Heart left ventricle (tissue), 16 donors: ENCODE data around the gene ARFIP1. TPM values are rescaled to one million over a fixed set of nuclear protein-coding genes. Genes with fewer than 3 reads are reported as not detected.
A peak's percentile ranks its signal among the peaks of the same experiment; 100 is the strongest.
"Not testable (repeated sequence)": the region's sequence is repeated elsewhere in the genome, so short reads cannot be mapped to it uniquely, and the experiment has no call there.

ENCODE experiments used
- ATAC-seq, 4 donors: fragments of 200-7000 bp; cut with Tn5 transposase; one replicate each; pipeline ENCODE4 v1.9.1; 2020 to 2022; ENCODE audit warnings: moderate library complexity in 4 of 4, mild to moderate bottlenecking in 3 of 4, moderate number of reproducible peaks in 1 of 4
- DNase-seq, 5 donors: peaks; one replicate each; pipeline ENCODE4 v3.0.0-alpha.2; 2020
- H3K27ac ChIP-seq, 12 donors: fragments of 200-600 bp; sonication (generic) in 4 of 12; one replicate each; pipeline versions ENCODE4 v1.5.0 to v1.8.0; 2016 to 2022; ENCODE audit warnings: mild to moderate bottlenecking in 2 of 12
- H3K27me3 ChIP-seq, 9 donors: fragments of 200-600 bp; sonication (generic) in 2 of 9; one replicate each; pipeline versions ENCODE4 v1.5.1 to v1.8.0; 2016 to 2022; ENCODE audit warnings: mild to moderate bottlenecking in 3 of 9
- H3K36me3 ChIP-seq, 9 donors: fragments of 200-600 bp; sonication (generic) in 2 of 9; one replicate each; pipeline versions ENCODE4 v1.5.0 to v1.8.0; 2018 to 2022; ENCODE audit warnings: mild to moderate bottlenecking in 2 of 9
- H3K4me1 ChIP-seq, 12 donors: fragments of 200-600 bp; sonication (generic) in 4 of 12; one replicate each; pipeline versions ENCODE4 v1.5.0 to v1.8.0; 2016 to 2022; ENCODE audit warnings: mild to moderate bottlenecking in 3 of 12
- H3K4me3 ChIP-seq, 12 donors: fragments of 200-600 bp; sonication (generic) in 4 of 12; one replicate each; pipeline versions ENCODE4 v1.5.0 to v1.8.0; 2017 to 2022; ENCODE audit warnings: mild to moderate bottlenecking in 9 of 12, moderate library complexity in 4 of 12
- H3K9me3 ChIP-seq, 12 donors: fragments of 200-600 bp; sonication (generic) in 4 of 12; one replicate each; pipeline versions ENCODE4 v1.5.0 to v1.8.0; 2016 to 2022; ENCODE audit warnings: mild to moderate bottlenecking in 1 of 12
- POLR2A ChIP-seq, 2 donors: fragments of 450-650 bp; IDR thresholded peaks; one replicate each; pipeline ENCODE4 v1.6.1; 2017; ENCODE audit warnings: antibody characterized with exemption in 2 of 2, mild to moderate bottlenecking in 2 of 2, moderate library complexity in 2 of 2
- WGBS, 4 donors: extraction: QIAGEN DNeasy Blood & Tissue Kit in 2 of 4; methylation state at CpG; one replicate each; pipeline versions ENCODE4 v1.1.5 to v1.1.7; 2013 to 2018; 5-methylcytosine and 5-hydroxymethylcytosine counted together
- intact Hi-C, 10 donors: fragments of 100-400 bp; cut with DNase I; formaldehyde crosslinking; loops; one replicate each; pipeline versions ENCODE4 v1.11.1 to v1.14.2; 2022
- polyA plus RNA-seq, 2 donors: library from polyadenylated mRNA; stranded (reverse); fragments of 200-250 nt; gene quantifications; one replicate each; pipeline ENCODE4 v1.2.3, GENCODE V29; 2013
- total RNA-seq, 9 donors: library from RNA; depleted of rRNA in 2 of 9; stranded (reverse); fragments of >200 nt in 2 of 9; fragmentation: NEBNext Ultra II Directional in 3 of 9; extraction: Animal tissue kit (Norgen Biotek cat#: 25700) in 3 of 9; gene quantifications; one replicate each; pipeline versions ENCODE4 v1.1.0 to v1.2.4, GENCODE V29; 2016 to 2023
- TF ChIP-seq, protein P1 (sequence below), 12 donors: fragments of 200-600 bp; sonication (generic) in 4 of 12; IDR thresholded peaks; one replicate each; pipeline versions ENCODE4 v1.5.0 to v1.8.0; 2018 to 2022; ENCODE audit warnings: antibody characterized with exemption in 12 of 12, mild to moderate bottlenecking in 5 of 12
- donor health status: ischemic (EF 13 %, LVEDD 7.1; RV severe dilation, severe dysfunction).
- donor health status: healthy with polysubstance abuse.
- donor health status: DM: no; HTN: yes; CAD: no.
- donor health status: DM: no; HTN: no; CAD: no.
- donor health status: ischemic (EF 25% LVEDD 6.9; RV normal size, moderate dysfunction).
- donor health status: ischemic (EF 25% LVEDD 5.7; RV mildly dilated, moderate dysfunction).
- donor health status: healthy.
- donor health status: DM: yes; HTN: yes; CAD: no.
- donor health status: ischemic (EF 35%, LVEDD 5.7; RV mildly dilated, moderate dysfunction).
- donor health status: nonischemic (EF 11% LVEDD 7.7; RV severe dilation, severe dysfunction).
- donor health status: DM: yes; HTN: yes; CAD: no.
- donor health status: PGD.
- donor health status: ischemic (EF 29% LVEDD 5.4; RV normal size, mild dysfunction).
- donor health status: nonischemic (EF 23%, LVEDD 6.1; RV moderate dilation, normal function).

The ARFIP1 gene
- total and polyA plus RNA-seq, 11 donors, result 9.0 to 30.6 (median 11.8) TPM

DNA sequence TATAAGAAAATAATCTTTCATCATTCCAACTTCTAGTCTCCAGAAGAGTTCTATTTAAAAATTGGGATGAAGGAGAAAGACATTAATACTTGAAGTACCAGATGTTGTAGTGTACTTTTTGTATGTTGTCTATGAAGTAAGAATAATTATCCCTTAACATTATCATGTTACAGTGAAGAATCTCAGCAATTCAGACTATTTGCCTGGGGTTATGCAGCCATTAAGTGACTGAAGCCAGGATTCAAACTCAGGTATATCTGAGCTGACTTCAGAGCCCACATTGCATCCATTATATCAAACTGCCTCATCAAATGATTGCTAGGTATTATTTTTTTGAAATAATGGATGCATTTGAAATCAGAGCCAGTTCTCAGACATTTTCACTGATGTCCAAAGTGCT, 80.3 kb downstream of the ARFIP1 start:
- no peaks in the 10 kb centered on the region for H3K27me3 ChIP-seq
- no peaks in the 10 kb centered on the region for H3K9me3 ChIP-seq
- intact Hi-C loops, result no loop called here
- ATAC-seq (no peak), DNase-seq (no peak)
- no peak overlapping the region for H3K4me3 ChIP-seq
- H3K36me3 ChIP-seq, result peaks cover 0 to 14% (median 10%) of the 10 kb centered on the region in 9 donors
- no peak overlapping the region for H3K27ac ChIP-seq
- TF ChIP-seq POLR2A (IDR thresholded peaks at IDR 0.05), result no peak
- TF ChIP-seq, protein P1, sequence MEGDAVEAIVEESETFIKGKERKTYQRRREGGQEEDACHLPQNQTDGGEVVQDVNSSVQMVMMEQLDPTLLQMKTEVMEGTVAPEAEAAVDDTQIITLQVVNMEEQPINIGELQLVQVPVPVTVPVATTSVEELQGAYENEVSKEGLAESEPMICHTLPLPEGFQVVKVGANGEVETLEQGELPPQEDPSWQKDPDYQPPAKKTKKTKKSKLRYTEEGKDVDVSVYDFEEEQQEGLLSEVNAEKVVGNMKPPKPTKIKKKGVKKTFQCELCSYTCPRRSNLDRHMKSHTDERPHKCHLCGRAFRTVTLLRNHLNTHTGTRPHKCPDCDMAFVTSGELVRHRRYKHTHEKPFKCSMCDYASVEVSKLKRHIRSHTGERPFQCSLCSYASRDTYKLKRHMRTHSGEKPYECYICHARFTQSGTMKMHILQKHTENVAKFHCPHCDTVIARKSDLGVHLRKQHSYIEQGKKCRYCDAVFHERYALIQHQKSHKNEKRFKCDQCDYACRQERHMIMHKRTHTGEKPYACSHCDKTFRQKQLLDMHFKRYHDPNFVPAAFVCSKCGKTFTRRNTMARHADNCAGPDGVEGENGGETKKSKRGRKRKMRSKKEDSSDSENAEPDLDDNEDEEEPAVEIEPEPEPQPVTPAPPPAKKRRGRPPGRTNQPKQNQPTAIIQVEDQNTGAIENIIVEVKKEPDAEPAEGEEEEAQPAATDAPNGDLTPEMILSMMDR (IDR thresholded peaks at IDR 0.05), result no peak
- H3K4me1 ChIP-seq, result peaks cover 0 to 10% (median 0%) of the 10 kb centered on the region in 12 donors

DNA sequence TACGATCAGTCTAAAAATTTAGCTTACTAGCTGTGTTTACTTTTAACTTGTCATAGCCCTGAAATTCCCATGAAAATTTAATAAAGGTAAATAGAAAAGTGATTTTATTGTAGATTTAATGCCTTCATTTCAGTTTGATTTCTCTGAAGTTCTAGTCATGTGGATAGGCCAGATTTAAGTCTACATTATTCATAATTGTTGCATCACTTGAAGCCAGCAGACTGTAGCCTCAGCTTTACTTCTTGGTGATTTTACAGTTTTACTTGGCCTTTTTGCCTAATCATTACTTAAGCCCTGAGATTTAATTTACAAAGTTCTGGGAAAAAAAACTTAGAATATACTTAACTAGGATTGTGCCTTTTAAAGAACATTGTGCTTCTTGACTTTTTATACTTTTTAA, 82.9 kb downstream of the ARFIP1 start:
- peaks cover 0 to 19% (median 12%) of the 10 kb centered on the region in 9 donors for H3K36me3 ChIP-seq
- WGBS, 4 donors, result 96 to 100% (median 98%) methylated on average over 1 of the region's 1 CpG
- no peak overlapping the region for H3K27ac ChIP-seq
- intact Hi-C loops, result no loop called here
- H3K27me3 ChIP-seq, result no peaks in the 10 kb centered on the region
- H3K9me3 ChIP-seq, result no peaks in the 10 kb centered on the region
- TF ChIP-seq, protein P1 (IDR thresholded peaks at IDR 0.05), result no peak
- no peak for TF ChIP-seq POLR2A (IDR thresholded peaks at IDR 0.05)
- no peak for ATAC-seq
- DNase-seq, result no peak
- no peak overlapping the region for H3K4me3 ChIP-seq
- no peaks in the 10 kb centered on the region for H3K4me1 ChIP-seq

DNA sequence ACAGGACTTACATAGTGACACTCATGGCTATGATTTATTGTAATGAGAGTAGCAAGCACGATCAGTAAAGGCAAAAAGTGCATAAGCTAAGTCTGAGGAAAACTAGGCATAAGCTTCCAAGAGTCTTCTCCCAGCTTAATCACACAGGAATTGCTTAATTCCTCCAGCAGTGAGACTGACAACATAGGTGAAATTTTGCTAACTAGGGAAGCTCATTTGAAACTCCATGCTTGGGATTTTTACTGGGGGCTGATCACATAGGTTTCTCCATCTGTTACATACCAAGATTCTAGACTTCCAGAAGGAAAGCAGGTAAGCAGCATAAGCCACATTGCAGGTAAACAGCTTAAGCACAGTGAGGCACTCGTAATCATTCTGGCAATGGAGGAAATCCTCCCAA, 84.6 kb downstream of the ARFIP1 start:
- Histone ChIP-seq H3K27ac (no peak overlapping the region), H3K27me3 (no peaks in the 10 kb centered on the region), H3K4me3 (no peak overlapping the region), H3K4me1 (no peaks in the 10 kb centered on the region), H3K9me3 (no peaks in the 10 kb centered on the region), H3K36me3 (peaks cover 0 to 19% (median 12%) of the 10 kb centered on the region in 9 donors)
- TF ChIP-seq, protein P1 (IDR thresholded peaks at IDR 0.05), result no peak
- no peak for TF ChIP-seq POLR2A (IDR thresholded peaks at IDR 0.05)
- ATAC-seq (no peak), DNase-seq (no peak)
- whole genome bisulfite sequencing, 4 donors, result 84 to 97% (median 91%) methylated on average over 2 of the region's 2 CpGs
- intact Hi-C loops, result no loop called here

DNA sequence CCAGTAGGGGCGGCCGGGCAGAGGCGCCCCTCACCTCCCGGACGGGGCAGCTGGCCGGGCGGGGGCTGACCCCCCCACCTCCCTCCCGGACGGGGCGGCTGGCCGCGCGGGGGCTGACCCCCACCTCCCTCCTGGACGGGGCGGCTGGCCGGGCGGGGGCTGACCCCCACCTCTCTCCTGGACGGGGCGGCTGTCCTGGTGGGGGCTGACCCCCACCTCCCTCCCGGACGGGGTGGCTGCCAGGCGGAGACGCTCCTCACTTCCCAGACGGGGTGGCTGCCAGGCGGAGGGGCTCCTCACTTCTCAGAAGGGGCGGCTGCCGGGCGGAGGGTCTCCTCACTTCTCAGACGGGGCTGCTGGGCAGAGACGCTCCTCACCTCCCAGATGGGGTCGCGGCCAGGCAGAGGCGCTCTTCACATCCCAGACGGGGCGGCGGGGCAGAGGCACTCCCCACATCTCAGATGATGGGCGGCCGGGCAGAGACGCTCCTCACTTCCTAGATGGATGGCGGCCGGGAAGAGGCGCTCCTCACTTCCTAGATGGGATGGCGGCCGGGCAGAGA, 86.8 kb downstream of the ARFIP1 start:
- H3K27ac ChIP-seq, H3K9me3 ChIP-seq, H3K4me3 ChIP-seq, intact Hi-C loops, H3K4me1 ChIP-seq, H3K27me3 ChIP-seq, ATAC-seq: not testable (repeated sequence)
- DNase-seq, result peak in 1 of 5 donors; percentile 44
- 94 to 99% (median 97%) methylated on average over 19 to 39 of the region's 44 CpGs for WGBS, 4 donors
- H3K36me3 ChIP-seq, result peaks cover 0 to 30% (median 15%) of the 10 kb centered on the region in 9 donors

DNA sequence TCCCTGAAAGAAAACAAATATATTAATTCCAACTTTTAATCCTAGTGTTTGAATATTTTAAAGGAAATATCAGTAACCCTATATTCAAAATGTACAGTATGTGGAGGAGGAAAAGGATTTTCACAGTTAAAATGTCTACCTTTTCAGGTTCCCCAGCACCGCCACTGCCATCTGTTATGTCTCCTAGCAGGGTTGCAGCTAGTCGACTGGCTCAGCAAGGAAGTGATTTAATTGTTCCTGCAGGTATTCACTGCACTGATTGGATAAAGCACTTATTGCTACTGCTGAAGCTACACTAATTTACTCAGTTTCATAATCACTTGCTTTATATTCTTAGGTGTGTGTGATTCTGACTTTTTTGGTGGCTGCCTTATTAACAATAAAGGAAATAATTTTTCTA, 90.9 kb downstream of the ARFIP1 start:
- intact Hi-C loops, result no loop called here
- Histone ChIP-seq H3K4me3 (no peak overlapping the region), H3K9me3 (no peaks in the 10 kb centered on the region), H3K36me3 (peaks cover 0 to 37% (median 12%) of the 10 kb centered on the region in 9 donors), H3K27me3 (no peaks in the 10 kb centered on the region), H3K27ac (no peak overlapping the region), H3K4me1 (no peaks in the 10 kb centered on the region)
- WGBS, 4 donors, result 70 to 81% (median 78%) methylated on average over 2 of the region's 2 CpGs
- no peak for ATAC-seq
- no peak for DNase-seq
- TF ChIP-seq, protein P1 (IDR thresholded peaks at IDR 0.05), result no peak
- TF ChIP-seq POLR2A (IDR thresholded peaks at IDR 0.05), result no peak
